Subcutaneous abdominal adipose tissue (tissue), 5 donors: Measurements from ENCODE around the gene SH3RF3.

Experiments
- H3K27ac ChIP-seq: one replicate; pipeline ENCODE4 v1.7.0; 2013; ENCODE audit warnings: low read depth, mild to moderate bottlenecking, inconsistent platforms, low read length, moderate library complexity
- H3K27me3 ChIP-seq, 5 donors: one replicate each; pipeline ENCODE4 v1.7.0; 2013; ENCODE audit warnings: low read length in 5 of 5, inconsistent platforms in 1 of 5; ENCODE audit not compliant: control insufficient read depth in 5 of 5, insufficient read depth in 4 of 5
- H3K36me3 ChIP-seq, 5 donors: one replicate each; pipeline ENCODE4 v1.7.0; 2013; ENCODE audit warnings: low read length in 5 of 5; ENCODE audit not compliant: control insufficient read depth in 5 of 5, insufficient read depth in 5 of 5
- H3K4me1 ChIP-seq, 5 donors: one replicate each; pipeline ENCODE4 v1.7.0; 2013; ENCODE audit warnings: low read length in 5 of 5, mild to moderate bottlenecking in 3 of 5, moderate library complexity in 1 of 5; ENCODE audit not compliant: control insufficient read depth in 5 of 5, insufficient read depth in 5 of 5
- H3K4me3 ChIP-seq, 5 donors: one replicate each; pipeline ENCODE4 v1.7.0; 2013; ENCODE audit warnings: low read length in 5 of 5, low read depth in 1 of 5
- H3K9ac ChIP-seq, 5 donors: one replicate each; pipeline ENCODE4 v1.7.0; 2013; ENCODE audit warnings: low read length in 5 of 5, mild to moderate bottlenecking in 4 of 5, moderate library complexity in 3 of 5
- H3K9me3 ChIP-seq, 5 donors: one replicate each; pipeline ENCODE4 v1.7.0; 2013; ENCODE audit warnings: low read length in 5 of 5; ENCODE audit not compliant: control insufficient read depth in 5 of 5
- donor health status: healthy.
- donor health status: healthy.
- donor health status: healthy.
- donor health status: healthy.
- donor health status: healthy.

SH3RF3 gene

DNA sequence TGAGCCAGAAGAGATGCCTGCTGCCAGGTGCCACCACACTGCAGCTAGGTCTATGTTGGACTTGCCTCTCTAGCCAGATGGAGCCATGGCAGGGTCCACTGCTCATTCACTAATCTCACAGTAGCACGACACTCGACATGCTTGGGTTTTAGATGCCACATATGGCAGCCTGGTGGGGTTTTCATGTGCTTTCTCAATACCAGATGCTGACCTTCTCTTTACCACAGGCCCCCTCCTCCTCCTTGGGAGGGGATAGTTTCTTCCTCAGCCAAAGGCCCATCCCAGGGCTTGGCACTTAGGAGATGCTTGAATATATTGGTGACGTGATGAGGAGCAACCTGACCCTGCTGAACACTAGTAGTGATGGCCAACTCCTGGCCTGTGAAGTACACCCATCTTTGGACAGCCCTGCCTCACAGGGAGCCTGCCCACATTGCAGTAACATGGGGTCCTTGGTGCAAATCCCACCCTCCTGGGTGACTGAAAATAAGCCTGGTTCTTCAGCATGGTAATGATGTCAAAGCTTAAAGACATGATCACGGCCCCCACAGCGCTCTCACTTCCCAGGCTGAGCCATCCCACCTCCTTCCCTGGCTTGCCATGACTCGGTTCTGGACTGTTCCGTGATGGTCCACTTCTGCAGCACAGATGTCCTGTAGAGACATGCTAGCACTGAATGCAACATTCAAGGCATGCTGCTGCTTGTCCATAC lies 227.5 kb downstream of the SH3RF3 start:
- Histone ChIP-seq H3K9ac (no peak overlapping the region), H3K9me3 (peaks cover 0 to 15% (median 3%) of the 10 kb centered on the region in 5 donors), H3K4me1 (peaks cover 0 to 12% (median 0%) of the 10 kb centered on the region in 5 donors), H3K27ac (no peak overlapping the region), H3K4me3 (no peak overlapping the region), H3K27me3 (no peaks in the 10 kb centered on the region), H3K36me3 (peaks cover 0 to 6% (median 0%) of the 10 kb centered on the region in 5 donors)

DNA sequence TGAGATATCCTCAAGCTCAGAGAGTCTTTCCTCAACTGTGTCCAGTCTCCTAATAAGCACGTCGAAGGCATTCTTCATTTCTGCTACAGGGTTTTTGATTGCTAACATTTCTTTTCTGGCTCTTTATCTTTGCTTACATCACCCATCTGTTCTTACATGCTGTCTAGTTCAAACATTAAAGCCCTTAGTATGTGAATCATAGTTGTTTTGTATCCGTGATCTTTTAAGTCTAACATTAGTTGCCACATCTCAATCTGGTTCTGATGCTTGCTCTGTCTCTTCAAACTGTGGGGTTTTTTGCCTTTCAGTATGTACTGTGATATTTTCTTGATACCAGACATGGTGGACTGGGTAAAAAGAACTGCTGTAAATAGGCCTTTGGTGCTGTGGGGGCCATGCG lies 235.2 kb downstream of the SH3RF3 start:
- Histone ChIP-seq H3K4me1 (no peaks in the 10 kb centered on the region), H3K27ac (no peak overlapping the region), H3K9ac (no peak overlapping the region), H3K27me3 (no peaks in the 10 kb centered on the region), H3K4me3 (no peak overlapping the region), H3K9me3 (peaks cover 0 to 7% (median 0%) of the 10 kb centered on the region in 5 donors), H3K36me3 (no peaks in the 10 kb centered on the region)

DNA sequence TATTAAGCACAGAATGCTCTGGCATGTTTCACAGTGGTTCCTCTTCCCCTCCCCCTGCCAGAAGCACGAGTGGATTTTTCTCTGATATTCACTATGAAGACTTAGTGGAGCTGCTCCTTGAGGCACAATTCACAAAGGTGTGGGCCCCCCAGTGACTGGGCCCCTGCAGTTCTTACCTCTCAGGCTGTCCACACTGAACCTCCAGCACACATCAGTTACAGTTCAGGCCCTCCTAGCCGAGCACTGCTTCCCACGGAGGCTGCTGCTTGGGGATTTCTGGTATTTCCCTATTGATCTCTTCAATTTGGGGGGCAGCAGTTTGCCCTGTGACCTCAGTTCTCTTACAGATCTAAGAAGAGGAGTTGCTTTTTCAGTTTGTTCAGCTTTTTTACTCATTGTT lies 236.1 kb downstream of the SH3RF3 start:
- H3K9ac ChIP-seq, result no peak overlapping the region
- no peaks in the 10 kb centered on the region for H3K4me1 ChIP-seq
- peaks cover 0 to 7% (median 0%) of the 10 kb centered on the region in 5 donors for H3K9me3 ChIP-seq
- no peak overlapping the region for H3K27ac ChIP-seq
- no peak overlapping the region for H3K4me3 ChIP-seq
- H3K36me3 ChIP-seq, result no peaks in the 10 kb centered on the region
- H3K27me3 ChIP-seq, result no peaks in the 10 kb centered on the region

DNA sequence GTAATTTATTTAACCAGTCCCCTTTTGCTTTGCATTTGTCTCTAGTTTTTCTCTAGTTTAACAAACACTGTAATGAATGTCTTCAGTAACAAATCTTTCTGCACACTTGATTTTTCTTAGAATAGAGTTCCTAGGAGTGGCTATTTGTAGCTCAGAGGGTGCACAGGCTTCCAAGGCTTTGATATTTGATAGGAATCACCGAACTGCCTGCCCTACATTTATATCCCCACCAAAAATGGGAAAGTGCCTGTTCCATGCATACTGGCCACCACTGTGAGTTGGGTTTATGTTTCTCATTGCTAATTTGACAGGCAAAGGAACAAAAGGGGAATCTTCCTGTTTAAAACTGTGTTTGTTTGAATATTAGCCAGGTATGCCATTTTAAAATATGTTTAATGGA lies 238.7 kb downstream of the SH3RF3 start:
- no peaks in the 10 kb centered on the region for H3K9me3 ChIP-seq
- no peaks in the 10 kb centered on the region for H3K4me1 ChIP-seq
- no peak overlapping the region for H3K4me3 ChIP-seq
- H3K36me3 ChIP-seq, result peaks cover 0 to 14% (median 13%) of the 10 kb centered on the region in 5 donors
- no peak overlapping the region for H3K9ac ChIP-seq
- H3K27me3 ChIP-seq, result no peaks in the 10 kb centered on the region
- H3K27ac ChIP-seq, result no peak overlapping the region

DNA sequence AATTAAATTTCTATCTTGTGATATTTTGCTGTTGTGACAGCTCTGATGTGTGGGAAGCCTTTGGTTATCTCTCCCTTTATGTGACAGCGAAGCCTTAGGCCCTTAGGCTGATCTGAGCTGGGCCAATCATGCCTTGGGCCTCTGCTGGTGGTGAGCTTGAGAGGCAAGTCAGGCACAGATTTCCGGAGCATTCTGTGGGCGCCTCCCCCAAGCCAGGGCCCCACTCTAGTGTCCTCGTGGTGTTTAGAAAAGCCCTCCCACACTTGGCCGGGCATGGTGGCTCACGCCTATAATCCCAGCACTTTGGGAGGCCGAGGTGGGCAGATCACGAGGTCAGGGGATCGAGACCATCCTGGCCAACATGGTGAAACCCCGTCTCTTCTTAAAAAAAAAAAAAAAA lies 239.8 kb downstream of the SH3RF3 start:
- Histone ChIP-seq H3K4me1 (no peaks in the 10 kb centered on the region), H3K4me3 (no peak overlapping the region), H3K36me3 (peaks cover 0 to 24% (median 20%) of the 10 kb centered on the region in 5 donors), H3K9me3 (no peaks in the 10 kb centered on the region), H3K27ac (no peak overlapping the region), H3K9ac (no peak overlapping the region), H3K27me3 (no peaks in the 10 kb centered on the region)

DNA sequence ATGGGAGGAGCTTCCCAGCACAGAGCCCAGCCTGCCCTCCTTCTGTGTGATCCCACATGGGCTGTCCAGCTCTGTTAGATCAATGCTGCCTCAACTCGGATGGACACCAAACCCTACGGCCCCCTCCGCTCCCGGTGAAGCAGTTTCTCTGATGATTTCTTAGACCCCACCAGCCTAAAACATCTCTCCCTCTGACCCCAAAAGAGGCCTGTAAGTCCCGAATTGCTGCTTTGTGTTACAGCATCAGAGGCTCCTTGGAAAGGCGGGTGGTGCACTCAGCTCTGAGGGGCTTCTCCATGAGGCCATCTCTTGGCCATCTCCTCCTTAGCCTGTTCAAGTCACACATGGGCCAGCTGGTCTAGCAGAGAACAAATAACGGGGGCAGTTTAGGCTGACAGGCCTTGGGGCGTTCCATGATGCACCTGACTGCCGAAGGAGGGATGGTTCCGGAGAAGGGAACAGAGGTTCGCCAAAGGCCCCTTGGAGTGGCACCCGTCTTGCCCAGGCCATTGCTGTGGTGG lies 240.7 kb downstream of the SH3RF3 start:
- H3K4me3 ChIP-seq, result no peak overlapping the region
- H3K9me3 ChIP-seq, result no peaks in the 10 kb centered on the region
- H3K4me1 ChIP-seq, result no peaks in the 10 kb centered on the region
- H3K36me3 ChIP-seq, result peaks cover 0 to 32% (median 24%) of the 10 kb centered on the region in 5 donors
- no peaks in the 10 kb centered on the region for H3K27me3 ChIP-seq
- no peak overlapping the region for H3K27ac ChIP-seq
- H3K9ac ChIP-seq, result no peak overlapping the region

DNA sequence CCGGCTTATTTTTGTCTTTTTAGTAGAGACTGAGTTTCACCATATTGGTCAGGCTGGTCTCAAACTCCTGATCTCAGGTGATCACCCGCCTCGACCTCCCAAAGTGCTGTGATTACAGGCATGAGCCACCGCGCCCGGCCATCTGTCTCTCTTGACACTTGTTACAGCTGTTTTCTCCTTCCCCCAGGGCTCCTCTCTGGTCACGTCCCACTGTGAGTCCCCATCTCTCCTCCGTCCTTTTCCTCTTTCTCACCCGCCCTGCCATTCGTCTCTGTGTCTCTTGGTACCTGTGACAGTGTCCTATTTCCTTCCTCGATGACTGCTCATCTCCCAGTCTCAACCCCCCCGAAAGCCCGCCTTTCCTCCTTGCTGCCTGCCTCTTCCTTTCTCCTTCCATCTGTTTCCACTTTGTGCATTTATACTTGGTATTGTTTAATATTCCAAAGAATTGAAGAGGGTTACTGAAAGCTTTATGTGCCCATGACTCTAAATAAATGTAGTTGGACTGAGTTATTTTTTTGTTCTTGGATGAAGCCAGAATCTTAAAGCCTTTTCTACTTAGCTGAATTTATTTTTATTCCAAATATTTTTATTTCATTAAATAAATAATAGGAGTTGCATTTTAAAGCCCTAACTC lies 241.5 kb downstream of the SH3RF3 start:
- no peaks in the 10 kb centered on the region for H3K27me3 ChIP-seq
- no peaks in the 10 kb centered on the region for H3K9me3 ChIP-seq
- no peak overlapping the region for H3K9ac ChIP-seq
- no peak overlapping the region for H3K4me3 ChIP-seq
- H3K36me3 ChIP-seq, result peaks cover 0 to 37% (median 24%) of the 10 kb centered on the region in 5 donors
- H3K4me1 ChIP-seq, result peaks cover 0 to under 1% (median 0%) of the 10 kb centered on the region in 5 donors
- H3K27ac ChIP-seq, result no peak overlapping the region

DNA sequence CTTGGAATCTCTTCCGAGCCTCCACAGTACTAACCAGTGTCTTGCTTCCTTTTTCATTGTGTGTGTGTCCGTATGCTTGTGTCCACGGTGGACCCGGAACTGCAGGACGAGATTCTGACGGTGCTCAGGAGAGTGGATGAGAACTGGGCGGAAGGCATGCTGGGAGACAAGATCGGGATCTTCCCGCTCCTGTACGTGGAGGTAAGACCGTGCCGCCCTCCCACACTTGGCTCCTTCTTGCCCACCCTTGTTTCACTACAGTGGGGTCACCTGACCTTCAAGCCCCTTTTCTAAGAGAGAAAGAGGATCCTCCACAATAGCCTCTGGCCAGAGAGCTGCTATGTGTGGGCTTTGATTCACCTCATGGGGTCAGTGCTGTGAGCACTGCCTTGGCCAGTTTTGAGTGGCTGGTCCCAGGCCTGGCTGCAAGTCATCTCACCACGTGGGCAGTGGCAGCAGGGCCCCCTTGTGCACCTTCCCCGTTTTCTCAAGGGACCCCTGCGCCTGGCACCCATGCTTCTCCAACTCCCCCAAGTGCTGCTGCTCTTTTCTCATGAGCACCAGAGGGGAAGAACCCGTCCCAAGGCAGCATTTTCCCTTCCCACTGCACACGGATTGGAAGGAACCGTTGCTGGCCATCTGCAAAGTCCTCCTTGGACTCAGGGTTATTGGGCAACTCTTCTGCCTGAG lies 242.6 kb downstream of the SH3RF3 start:
- no peak overlapping the region for H3K4me3 ChIP-seq
- no peak overlapping the region for H3K9ac ChIP-seq
- no peaks in the 10 kb centered on the region for H3K27me3 ChIP-seq
- H3K36me3 ChIP-seq, result peaks cover 0 to 37% (median 24%) of the 10 kb centered on the region in 5 donors
- H3K27ac ChIP-seq, result no peak overlapping the region
- H3K9me3 ChIP-seq, result no peaks in the 10 kb centered on the region
- H3K4me1 ChIP-seq, result peaks cover 0 to 7% (median 5%) of the 10 kb centered on the region in 5 donors

DNA sequence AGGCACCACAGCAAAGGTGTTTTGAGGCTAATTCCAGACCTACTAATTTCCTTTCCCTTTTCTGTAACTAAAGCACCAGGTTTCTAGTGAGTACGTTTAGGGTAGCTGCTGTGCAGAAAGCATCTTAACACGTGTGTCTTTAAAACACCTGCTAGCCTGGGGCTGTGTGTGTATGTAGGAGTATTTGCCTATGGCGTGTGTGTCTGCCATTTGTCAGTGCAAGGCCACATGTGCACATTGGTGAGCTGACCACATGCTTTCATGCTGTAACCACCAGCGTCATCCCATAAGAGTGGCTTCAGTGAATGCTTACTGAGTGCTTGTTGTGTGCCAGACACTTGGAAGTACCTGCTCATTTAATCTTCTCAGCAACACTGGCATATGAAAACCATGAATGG lies 243.2 kb downstream of the SH3RF3 start:
- Histone ChIP-seq H3K36me3 (peaks cover 0 to 37% (median 24%) of the 10 kb centered on the region in 5 donors), H3K4me3 (no peak overlapping the region), H3K4me1 (peaks cover 0 to 7% (median 5%) of the 10 kb centered on the region in 5 donors), H3K27ac (no peak overlapping the region), H3K9me3 (no peaks in the 10 kb centered on the region), H3K27me3 (no peaks in the 10 kb centered on the region), H3K9ac (no peak overlapping the region)

DNA sequence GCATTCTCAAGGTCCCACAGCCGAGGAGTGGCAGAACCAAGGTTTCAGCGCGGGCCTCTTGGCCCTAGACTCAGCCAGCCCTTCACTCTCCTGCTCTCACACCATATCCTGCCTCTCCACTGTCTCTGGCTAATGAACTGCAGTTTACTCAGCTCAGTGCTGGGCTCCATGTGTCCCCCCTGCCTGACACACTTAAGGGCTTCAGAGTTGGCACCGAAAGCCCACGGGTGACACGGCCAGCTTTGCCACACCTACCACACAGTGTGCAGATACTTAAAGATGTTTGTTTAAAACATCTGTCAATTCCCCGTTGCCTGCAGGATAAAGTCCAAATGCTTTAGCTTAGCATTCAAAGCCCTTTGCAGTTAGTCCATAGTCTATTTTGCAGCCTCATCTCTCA lies 243.6 kb downstream of the SH3RF3 start:
- Histone ChIP-seq H3K4me1 (peaks cover 0 to 7% (median 5%) of the 10 kb centered on the region in 5 donors), H3K4me3 (no peak overlapping the region), H3K9ac (no peak overlapping the region), H3K27ac (no peak overlapping the region), H3K36me3 (peaks cover 0 to 37% (median 24%) of the 10 kb centered on the region in 5 donors), H3K27me3 (no peaks in the 10 kb centered on the region), H3K9me3 (no peaks in the 10 kb centered on the region)
